ENCODE results near the gene KYAT1.
A peak's percentile ranks its signal among the peaks of the same experiment; 100 is the strongest.
"Not testable (repeated sequence)": the region's sequence is repeated elsewhere in the genome, so short reads cannot be mapped to it uniquely, and the experiment has no call there.

KYAT1 gene

GRCh38 chr9:128885376-128885775 lies 3.6 kb upstream of the KYAT1 start:
- DNase-seq (ENCODE audit: low spot score) = no peak

GRCh38 chr9:128884164-128884563 lies 2.4 kb upstream of the KYAT1 start:
- DNase-seq (ENCODE audit: low spot score) = no peak

- DNase-seq (ENCODE audit: low spot score) = no peak
These were observed 1.2 kb upstream of the KYAT1 start for GRCh38 chr9:128882677-128883603.

GRCh38 chr9:128877852-128878251 lies 3.9 kb downstream of the KYAT1 start:
- DNase-seq (ENCODE audit: low spot score) = no peak

GRCh38 chr9:128870941-128871265 lies 10.8 kb downstream of the KYAT1 start:
- not testable (repeated sequence) for DNase-seq (ENCODE audit: low spot score)

- DNase-seq (ENCODE audit: low spot score) = no peak
These were observed 11.4 kb downstream of the KYAT1 start for GRCh38 chr9:128870128-128870940.

GRCh38 chr9:128863647-128864046 lies 18.1 kb downstream of the KYAT1 start:
- peak; percentile 80 for DNase-seq (ENCODE audit: low spot score)

- no peak for DNase-seq (ENCODE audit: low spot score)
These were observed 19.3 kb downstream of the KYAT1 start for GRCh38 chr9:128862401-128862851.

- no peak for DNase-seq (ENCODE audit: low spot score)
These were observed 20.2 kb downstream of the KYAT1 start for GRCh38 chr9:128861501-128861900.

GRCh38 chr9:128860937-128861336 lies 20.8 kb downstream of the KYAT1 start:
- no peak for DNase-seq (ENCODE audit: low spot score)

- not testable (repeated sequence) for DNase-seq (ENCODE audit: low spot score)
These were observed 23.3 kb downstream of the KYAT1 start for GRCh38 chr9:128858476-128858875.

- not testable (repeated sequence) for DNase-seq (ENCODE audit: low spot score)
These were observed 27.3 kb downstream of the KYAT1 start for GRCh38 chr9:128854454-128854853.

- DNase-seq (ENCODE audit: low spot score) = not testable (repeated sequence)
These were observed 29.1 kb downstream of the KYAT1 start for GRCh38 chr9:128852646-128853045.

- DNase-seq (ENCODE audit: low spot score) = not testable (repeated sequence)
These were observed 29.8 kb downstream of the KYAT1 start for GRCh38 chr9:128851779-128852600.

- not testable (repeated sequence) for DNase-seq (ENCODE audit: low spot score)
These were observed 30.7 kb downstream of the KYAT1 start for GRCh38 chr9:128851024-128851423.

GRCh38 chr9:128847803-128848202 lies 33.9 kb downstream of the KYAT1 start:
- DNase-seq (ENCODE audit: low spot score) = no peak

GRCh38 chr9:128846680-128847030 lies 35.1 kb downstream of the KYAT1 start:
- DNase-seq (ENCODE audit: low spot score) = no peak

GRCh38 chr9:128845186-128845931 lies 36.4 kb downstream of the KYAT1 start:
- DNase-seq (ENCODE audit: low spot score) = no peak

- DNase-seq (ENCODE audit: low spot score) = not testable (repeated sequence)
These were observed 38.6 kb downstream of the KYAT1 start for GRCh38 chr9:128843171-128843570.

GRCh38 chr9:128841694-128842492 lies 39.9 kb downstream of the KYAT1 start:
- DNase-seq (ENCODE audit: low spot score) = no peak

GRCh38 chr9:128840524-128840923 lies 41.2 kb downstream of the KYAT1 start:
- DNase-seq (ENCODE audit: low spot score) = no peak
